Immature natural killer cell (primary cell): ENCODE measurements around the gene NRN1. TPM values are rescaled to one million over a fixed set of nuclear protein-coding genes. Genes with fewer than 3 reads are reported as not detected.

Experiments
- DNase-seq, 3 donors: peaks; one replicate each; pipeline ENCODE4 v3.0.0; 2022; ENCODE audit warnings: mixed read lengths in 1 of 3
- H3K27ac Mint-ChIP-seq, 6 donors: one replicate each; pipeline ENCODE4 v1.8.0; 2020; ENCODE audit warnings: mixed read lengths in 6 of 6, mild to moderate bottlenecking in 5 of 6, inconsistent platforms in 4 of 6, moderate library complexity in 3 of 6
- H3K27me3 Mint-ChIP-seq, 3 donors: one replicate each; pipeline ENCODE4 v1.8.0; 2020 to 2021; ENCODE audit warnings: low read depth in 3 of 3, mild to moderate bottlenecking in 3 of 3, mixed read lengths in 3 of 3, moderate library complexity in 3 of 3, inconsistent platforms in 1 of 3
- H3K36me3 Mint-ChIP-seq, 3 donors: one replicate each; pipeline ENCODE4 v1.8.0; 2020; ENCODE audit warnings: mixed read lengths in 3 of 3, inconsistent platforms in 2 of 3, mild to moderate bottlenecking in 2 of 3
- H3K4me1 Mint-ChIP-seq, 2 donors: one replicate each; pipeline ENCODE4 v1.8.0; 2020; ENCODE audit warnings: inconsistent platforms in 2 of 2, mild to moderate bottlenecking in 2 of 2, mixed read lengths in 2 of 2, moderate library complexity in 1 of 2
- H3K4me3 Mint-ChIP-seq, 5 donors: one replicate each; pipeline ENCODE4 v1.8.0; 2020; ENCODE audit warnings: mild to moderate bottlenecking in 5 of 5, mixed read lengths in 5 of 5, inconsistent platforms in 3 of 5, moderate library complexity in 3 of 5
- H3K9me3 Mint-ChIP-seq, 6 donors: one replicate each; pipeline ENCODE4 v1.8.0; 2020; ENCODE audit warnings: mild to moderate bottlenecking in 6 of 6, mixed read lengths in 6 of 6, inconsistent platforms in 4 of 6, moderate library complexity in 3 of 6
- polyA plus RNA-seq, 3 donors: library from polyadenylated mRNA; unstranded; fragments of 300-500 nt; fragmentation: Illumina TruSeq; gene quantifications; one replicate each; pipeline ENCODE4 v1.2.3, GENCODE V29; 2021

NRN1 gene
- polyA plus RNA-seq, 3 donors from 2014 or later, result not detected

GRCh38 chr6:5956939-5957338, 49.8 kb downstream of the NRN1 start:
- peaks cover 4 to 14% (median 11%) of the 10 kb centered on the region in 3 donors for H3K27me3 Mint-ChIP-seq
- no peaks in the 10 kb centered on the region for H3K4me1 Mint-ChIP-seq
- H3K36me3 Mint-ChIP-seq, result no peaks in the 10 kb centered on the region
- H3K9me3 Mint-ChIP-seq, result no peaks in the 10 kb centered on the region
- H3K27ac Mint-ChIP-seq, result no peak overlapping the region
- no peak for DNase-seq
- no peak overlapping the region for H3K4me3 Mint-ChIP-seq

GRCh38 chr6:5950361-5950785, 56.4 kb downstream of the NRN1 start:
- peaks cover 2 to 11% (median 7%) of the 10 kb centered on the region in 3 donors for H3K27me3 Mint-ChIP-seq
- no peak for DNase-seq
- H3K9me3 Mint-ChIP-seq, result peaks cover 0 to 2% (median 0%) of the 10 kb centered on the region in 6 donors
- no peak overlapping the region for H3K27ac Mint-ChIP-seq
- peaks cover 8% of the 10 kb centered on the region in 2 donors for H3K4me1 Mint-ChIP-seq
- H3K4me3 Mint-ChIP-seq, result no peak overlapping the region
- H3K36me3 Mint-ChIP-seq, result peaks cover 0 to 4% (median 2%) of the 10 kb centered on the region in 3 donors
